NCI-H1105 (cell line): ENCODE measurements around the gene PTBP3.
"Not testable (repeated sequence)": the region's sequence is repeated elsewhere in the genome, so short reads cannot be mapped to it uniquely, and the experiment has no call there.

ENCODE experiments used
- DNase-seq: peaks from one replicate; lab custom pipeline; 2025; lab: John Stamatoyannopoulos, UW

The PTBP3 gene

GRCh38 chr9:112268413-112268812, 65.0 kb downstream of the PTBP3 start:
- no peak for DNase-seq

GRCh38 chr9:112267086-112267485, 66.3 kb downstream of the PTBP3 start:
- DNase-seq = not testable (repeated sequence)

GRCh38 chr9:112265391-112265790, 68.0 kb downstream of the PTBP3 start:
- no peak for DNase-seq

- DNase-seq = no peak
Observed at GRCh38 chr9:112262577-112262976, 70.8 kb downstream of the PTBP3 start.

- DNase-seq = no peak
Observed at GRCh38 chr9:112261133-112261532, 72.3 kb downstream of the PTBP3 start.

- no peak for DNase-seq
Observed at GRCh38 chr9:112258106-112258505, 75.3 kb downstream of the PTBP3 start.

GRCh38 chr9:112252194-112252593, 81.2 kb downstream of the PTBP3 start:
- DNase-seq = no peak

- no peak for DNase-seq
Observed at GRCh38 chr9:112249277-112249676, 84.1 kb downstream of the PTBP3 start.

- no peak for DNase-seq
Observed at GRCh38 chr9:112248722-112249121, 84.7 kb downstream of the PTBP3 start.

GRCh38 chr9:112247090-112247489, 86.3 kb downstream of the PTBP3 start:
- DNase-seq = no peak

GRCh38 chr9:112245126-112245525, 88.3 kb downstream of the PTBP3 start:
- DNase-seq = no peak

- no peak for DNase-seq
Observed at GRCh38 chr9:112242147-112242804, 91.1 kb downstream of the PTBP3 start.

GRCh38 chr9:112241491-112241890, 91.9 kb downstream of the PTBP3 start:
- DNase-seq = no peak

- no peak for DNase-seq
Observed at GRCh38 chr9:112239708-112240107, 93.7 kb downstream of the PTBP3 start.

- DNase-seq = no peak
Observed at GRCh38 chr9:112239284-112239683, 94.1 kb downstream of the PTBP3 start.

GRCh38 chr9:112234779-112235178, 98.6 kb downstream of the PTBP3 start:
- no peak for DNase-seq

GRCh38 chr9:112233769-112234168, 99.7 kb downstream of the PTBP3 start:
- DNase-seq = no peak

GRCh38 chr9:112232233-112232632, 101.2 kb downstream of the PTBP3 start:
- DNase-seq = no peak

GRCh38 chr9:112226091-112226490, 107.3 kb downstream of the PTBP3 start:
- DNase-seq = no peak

- no peak for DNase-seq
Observed at GRCh38 chr9:112224401-112225289, 108.8 kb downstream of the PTBP3 start.

GRCh38 chr9:112218908-112219307, 114.5 kb downstream of the PTBP3 start:
- DNase-seq = no peak

- no peak for DNase-seq
Observed at GRCh38 chr9:112212926-112213325, 120.5 kb downstream of the PTBP3 start.

GRCh38 chr9:112207451-112207850, 126.0 kb downstream of the PTBP3 start:
- DNase-seq = no peak
